ENCODE measurements around the gene CA5A. TPM values are rescaled to one million over a fixed set of nuclear protein-coding genes. Genes with fewer than 3 reads are reported as not detected.

The CA5A gene
- polyA plus RNA-seq, 6 donors from 2014 or later, result not detected

DNA sequence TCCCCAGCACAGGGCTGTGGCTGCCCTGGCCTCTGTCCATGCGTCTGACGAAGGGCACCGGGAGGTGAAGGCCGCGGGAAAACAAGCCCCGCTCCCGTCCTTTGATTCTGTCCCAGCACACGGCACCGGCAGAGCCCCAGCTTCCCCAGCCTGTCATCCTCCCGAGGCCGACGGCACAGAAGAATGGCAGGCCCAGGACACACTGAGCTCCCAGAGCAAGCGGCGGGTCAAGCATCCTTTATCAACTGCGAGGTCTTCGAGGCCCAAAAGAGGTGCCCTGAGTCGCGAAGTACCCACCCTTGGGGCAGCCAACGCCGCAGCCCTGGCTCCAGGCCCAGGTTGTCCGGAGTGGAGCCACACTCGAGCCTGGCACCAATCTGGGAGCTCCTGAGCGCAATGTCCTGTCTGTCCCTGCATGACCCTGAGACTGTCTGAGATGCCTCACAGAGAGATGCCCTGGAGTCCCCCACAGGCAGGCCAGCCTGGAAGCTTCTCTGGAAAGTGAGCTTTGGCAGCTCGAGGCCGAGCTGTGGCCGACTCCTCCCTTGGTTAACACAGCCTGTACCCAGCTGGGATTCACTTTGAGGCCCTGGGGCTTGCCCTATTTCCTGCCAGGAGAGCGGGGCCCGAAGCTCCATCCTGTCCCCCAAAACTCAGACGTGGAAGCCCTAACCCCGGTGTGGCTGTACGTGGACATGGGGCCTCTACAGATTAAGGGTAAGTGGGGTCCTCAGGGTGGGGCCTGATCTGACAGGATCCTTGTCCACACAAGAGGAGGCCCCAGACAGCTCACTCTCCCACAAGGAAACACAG lies 90.3 kb downstream of the CA5A start:
- Mint-ChIP-seq H3K9me3 (no peaks in the 10 kb centered on the region), H3K36me3 (no peaks in the 10 kb centered on the region), H3K4me3 (peak overlapping the region in 1 of 8 donors; percentile 16), H3K4me1 (peaks cover 4 to 14% (median 8%) of the 10 kb centered on the region in 3 donors), H3K27ac (peak overlapping the region in 2 of 6 donors; percentile 52 to 53), H3K27me3 (no peaks in the 10 kb centered on the region)
- ATAC-seq (ENCODE audit: low read depth in 2 of 2) (no peak), DNase-seq (no peak)

DNA sequence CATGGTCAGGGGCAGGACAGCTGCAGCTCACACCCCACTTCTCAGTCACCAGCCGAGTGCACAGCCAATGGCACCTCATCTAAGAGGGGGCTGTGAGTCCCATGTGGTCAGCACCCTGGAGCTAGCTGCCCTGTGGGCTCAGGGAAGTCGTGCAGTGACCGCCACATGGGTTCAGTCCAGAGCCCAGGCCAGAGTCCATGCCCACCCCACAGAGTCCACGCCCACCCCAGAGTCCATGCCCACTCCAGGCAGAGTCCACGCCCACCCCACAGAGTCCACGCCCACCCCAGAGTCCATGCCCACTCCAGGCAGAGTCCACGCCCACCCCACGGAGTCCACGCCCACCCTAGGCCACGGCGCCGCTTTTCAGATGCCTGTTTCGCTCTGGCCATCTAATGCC lies 91.1 kb downstream of the CA5A start:
- Mint-ChIP-seq H3K36me3 (no peaks in the 10 kb centered on the region), H3K4me3 (no peak overlapping the region), H3K27me3 (no peaks in the 10 kb centered on the region), H3K27ac (no peak overlapping the region), H3K4me1 (peaks cover 4 to 14% (median 8%) of the 10 kb centered on the region in 3 donors), H3K9me3 (no peaks in the 10 kb centered on the region)
- no peak for ATAC-seq (ENCODE audit: low read depth in 2 of 2)
- no peak for DNase-seq

DNA sequence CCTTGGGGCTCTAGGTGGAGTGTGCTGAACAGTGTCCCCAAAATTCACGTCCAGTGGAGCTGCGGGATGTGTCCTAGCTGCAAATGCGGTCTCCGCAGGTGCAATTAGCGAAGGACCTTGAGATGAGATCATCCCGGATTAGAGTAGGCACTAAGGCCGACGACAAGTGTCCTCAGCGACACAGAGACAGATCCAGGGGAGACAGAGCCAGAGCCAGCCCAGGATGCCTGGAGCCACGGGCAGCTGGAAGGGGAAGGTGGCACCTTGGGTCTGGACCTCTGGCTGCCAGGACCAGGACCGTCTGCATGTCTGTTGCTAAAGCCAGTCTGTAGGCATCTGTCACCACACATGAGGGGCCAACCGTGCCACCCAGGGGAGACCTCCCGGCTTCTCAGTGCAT lies 91.5 kb downstream of the CA5A start:
- ATAC-seq (ENCODE audit: low read depth in 2 of 2), result no peak
- peak overlapping the region in 1 of 8 donors; percentile 6 for H3K4me3 Mint-ChIP-seq
- no peaks in the 10 kb centered on the region for H3K27me3 Mint-ChIP-seq
- no peak for DNase-seq
- no peaks in the 10 kb centered on the region for H3K9me3 Mint-ChIP-seq
- no peak overlapping the region for H3K27ac Mint-ChIP-seq
- no peaks in the 10 kb centered on the region for H3K36me3 Mint-ChIP-seq
- H3K4me1 Mint-ChIP-seq, result peaks cover 4 to 14% (median 8%) of the 10 kb centered on the region in 3 donors

DNA sequence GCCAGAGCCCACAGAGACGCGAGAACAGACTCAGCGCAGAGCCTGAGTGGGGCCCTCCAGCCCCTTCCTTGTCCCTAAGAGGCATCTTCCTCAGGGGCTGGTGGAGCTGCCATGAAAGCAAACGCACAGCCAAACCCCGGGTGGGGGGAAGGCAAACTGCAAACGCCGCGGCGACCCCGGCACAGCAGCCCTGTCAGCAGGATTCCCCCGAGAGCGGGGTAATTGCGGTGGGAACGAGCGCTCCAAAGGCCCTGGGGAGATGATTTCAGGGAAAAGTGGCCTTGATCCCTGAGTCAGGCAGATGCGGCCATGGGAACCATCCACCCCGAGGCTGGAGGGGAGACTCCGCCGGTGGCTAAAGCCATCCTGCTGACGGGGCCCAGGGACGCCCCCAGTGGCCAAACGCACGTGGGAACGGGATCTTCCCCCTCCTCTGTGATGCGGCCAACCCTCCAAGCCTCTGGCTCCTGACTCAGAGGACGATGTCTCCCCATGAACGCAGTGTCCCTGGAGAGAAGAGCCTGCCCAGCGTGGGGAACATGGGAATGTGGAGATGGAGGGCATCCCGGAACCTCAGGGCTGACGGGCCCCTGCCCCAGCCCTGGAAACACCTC lies 92.1 kb downstream of the CA5A start:
- Mint-ChIP-seq H3K4me1 (peaks cover 4 to 14% (median 8%) of the 10 kb centered on the region in 3 donors), H3K9me3 (no peaks in the 10 kb centered on the region), H3K27ac (no peak overlapping the region), H3K4me3 (no peak overlapping the region), H3K36me3 (no peaks in the 10 kb centered on the region), H3K27me3 (no peaks in the 10 kb centered on the region)
- ATAC-seq (ENCODE audit: low read depth in 2 of 2) (no peak), DNase-seq (no peak)

DNA sequence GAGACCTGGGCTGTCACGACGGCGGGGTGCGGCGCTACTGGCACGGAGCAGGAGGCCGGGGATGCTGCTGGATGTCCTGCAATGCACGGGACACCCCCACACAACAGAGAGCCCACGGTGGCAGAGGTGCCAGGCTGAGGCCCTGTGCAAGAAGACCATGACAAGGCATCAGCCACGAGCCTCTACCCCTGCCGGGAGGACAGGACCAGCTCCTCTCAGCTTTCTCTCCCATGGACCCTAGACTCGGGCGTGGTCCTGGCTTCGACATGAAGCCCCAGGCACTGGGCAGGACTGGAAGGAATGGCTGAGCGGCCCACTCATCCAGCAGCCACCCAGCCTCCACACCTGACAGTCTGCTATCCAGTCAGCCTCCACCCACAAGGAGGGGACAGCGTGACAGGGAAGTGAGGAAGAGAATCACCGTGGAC lies 92.6 kb downstream of the CA5A start:
- DNase-seq (no peak), ATAC-seq (ENCODE audit: low read depth in 2 of 2) (no peak)
- H3K4me1 Mint-ChIP-seq, result peaks cover 4 to 14% (median 8%) of the 10 kb centered on the region in 3 donors
- peak overlapping the region in 1 of 6 donors; percentile 62 for H3K27ac Mint-ChIP-seq
- H3K36me3 Mint-ChIP-seq, result no peaks in the 10 kb centered on the region
- no peaks in the 10 kb centered on the region for H3K27me3 Mint-ChIP-seq
- H3K9me3 Mint-ChIP-seq, result no peaks in the 10 kb centered on the region
- H3K4me3 Mint-ChIP-seq, result no peak overlapping the region

DNA sequence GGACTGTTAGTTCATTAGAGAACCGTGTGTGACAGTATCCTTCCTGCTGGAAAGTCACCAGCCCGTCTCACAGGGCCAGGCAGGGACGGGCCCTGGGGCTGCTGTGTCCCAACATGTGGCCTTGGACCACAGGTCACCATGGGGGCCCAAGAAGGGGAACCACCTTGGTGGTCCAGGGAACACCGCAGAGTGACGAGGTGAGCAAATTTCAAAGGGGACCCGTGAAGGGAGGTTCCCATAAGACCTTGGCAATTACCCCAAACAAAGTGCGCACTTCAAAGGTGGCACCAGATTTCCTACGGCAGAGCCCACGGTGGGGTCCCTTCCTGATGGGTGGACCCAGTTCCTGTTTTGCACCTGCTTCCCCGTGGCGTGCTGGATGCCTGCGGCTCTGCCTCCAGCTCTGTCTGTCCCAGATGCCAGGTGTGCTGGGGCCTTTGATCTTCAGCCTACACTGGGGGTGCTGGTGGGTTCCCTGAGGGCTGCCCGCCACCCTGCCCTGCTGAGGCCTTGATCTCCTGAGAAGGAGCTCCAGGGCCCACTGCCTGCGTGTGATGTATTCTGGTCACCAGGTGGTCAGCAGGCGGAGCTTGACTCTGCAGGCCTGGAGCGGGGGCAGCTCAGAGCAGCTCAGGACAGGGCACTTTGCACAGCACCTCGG lies 94.0 kb downstream of the CA5A start:
- DNase-seq, result no peak
- ATAC-seq (ENCODE audit: low read depth in 2 of 2), result no peak
- Mint-ChIP-seq H3K27ac (peak overlapping the region in 1 of 6 donors; percentile 42), H3K4me3 (no peak overlapping the region), H3K9me3 (no peaks in the 10 kb centered on the region), H3K27me3 (no peaks in the 10 kb centered on the region), H3K36me3 (no peaks in the 10 kb centered on the region), H3K4me1 (peaks cover 4 to 14% (median 8%) of the 10 kb centered on the region in 3 donors)

DNA sequence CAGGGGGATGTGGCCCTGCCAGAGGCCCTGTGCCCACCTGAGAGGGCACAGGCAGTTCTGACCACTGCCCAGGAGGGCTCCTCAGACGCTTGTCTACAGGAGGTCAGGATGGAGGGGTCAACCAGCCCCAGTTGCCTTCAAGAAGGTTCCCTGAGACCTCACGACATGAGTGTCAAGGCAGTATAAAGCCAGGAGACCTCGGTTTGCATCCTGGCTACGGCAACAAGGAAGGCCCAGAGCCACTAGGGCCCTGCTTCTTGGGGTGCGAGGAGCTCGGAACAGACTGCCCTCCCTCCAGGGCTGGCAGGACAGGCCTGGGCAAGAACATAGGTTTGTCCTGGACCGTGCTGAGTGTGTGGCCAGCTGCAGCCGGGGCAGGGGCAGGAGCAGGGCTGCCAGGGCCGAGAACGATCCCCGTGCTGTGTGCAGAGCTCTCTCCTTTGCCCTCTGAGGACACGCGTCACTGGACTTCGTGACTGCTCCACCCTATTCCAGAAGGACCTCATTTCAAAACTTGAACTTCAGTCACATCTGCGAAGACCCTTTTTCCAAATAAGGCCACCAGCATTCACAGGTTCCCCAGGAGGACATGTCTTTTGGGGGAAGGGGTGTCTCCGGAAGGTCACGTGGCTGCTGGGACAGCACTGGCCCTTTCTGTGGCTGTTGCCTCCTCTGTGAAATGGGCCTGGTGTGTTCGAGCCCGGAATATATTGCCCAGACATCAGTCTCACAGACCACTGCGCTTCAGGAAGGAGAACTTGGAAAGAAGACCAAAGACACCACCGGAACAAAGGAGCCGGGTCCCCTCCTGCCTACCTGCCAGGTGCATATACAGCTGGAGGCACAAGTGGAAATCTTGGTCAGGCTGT lies 94.8 kb downstream of the CA5A start:
- H3K4me3 Mint-ChIP-seq, result no peak overlapping the region
- no peaks in the 10 kb centered on the region for H3K27me3 Mint-ChIP-seq
- H3K27ac Mint-ChIP-seq, result peak overlapping the region in 1 of 6 donors; percentile 42
- no peaks in the 10 kb centered on the region for H3K36me3 Mint-ChIP-seq
- H3K4me1 Mint-ChIP-seq, result peaks cover 4 to 14% (median 8%) of the 10 kb centered on the region in 3 donors
- DNase-seq (no peak), ATAC-seq (ENCODE audit: low read depth in 2 of 2) (no peak)
- H3K9me3 Mint-ChIP-seq, result no peaks in the 10 kb centered on the region

DNA sequence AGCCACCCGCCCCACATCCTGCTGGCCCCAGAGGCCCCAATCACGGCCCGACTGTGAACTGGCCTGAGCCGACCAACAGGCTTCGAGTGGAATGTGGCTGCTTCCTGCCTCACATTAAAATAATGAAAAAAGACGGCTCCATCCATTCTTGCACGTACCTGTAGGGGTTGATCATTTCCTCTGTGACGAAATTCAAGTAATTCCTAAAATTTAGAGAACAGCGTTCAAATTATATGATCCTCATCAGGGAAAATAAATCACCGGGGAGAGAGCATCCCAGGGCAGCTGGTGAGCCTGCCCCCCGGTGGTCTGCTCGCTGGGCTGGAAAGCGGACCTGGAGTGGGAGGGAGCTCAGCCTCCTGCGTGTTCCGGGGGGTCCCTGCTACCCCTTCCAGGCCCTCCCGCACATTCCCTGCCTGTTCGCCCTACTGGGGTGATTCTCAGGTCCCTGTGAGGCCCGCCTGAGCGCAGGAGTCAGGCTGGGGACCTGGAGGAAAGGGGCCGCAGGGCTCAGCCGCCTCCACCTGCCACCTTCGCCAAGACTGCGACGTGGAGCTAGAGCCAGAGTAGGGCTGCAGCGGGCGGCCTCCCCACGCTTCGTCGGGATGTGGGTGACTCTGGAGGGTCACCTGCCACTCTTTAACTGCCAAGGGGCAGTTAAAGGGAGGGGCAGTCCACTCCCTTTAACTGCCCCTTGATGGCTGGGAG lies 95.9 kb downstream of the CA5A start:
- no peaks in the 10 kb centered on the region for H3K27me3 Mint-ChIP-seq
- H3K27ac Mint-ChIP-seq, result no peak overlapping the region

DNA sequence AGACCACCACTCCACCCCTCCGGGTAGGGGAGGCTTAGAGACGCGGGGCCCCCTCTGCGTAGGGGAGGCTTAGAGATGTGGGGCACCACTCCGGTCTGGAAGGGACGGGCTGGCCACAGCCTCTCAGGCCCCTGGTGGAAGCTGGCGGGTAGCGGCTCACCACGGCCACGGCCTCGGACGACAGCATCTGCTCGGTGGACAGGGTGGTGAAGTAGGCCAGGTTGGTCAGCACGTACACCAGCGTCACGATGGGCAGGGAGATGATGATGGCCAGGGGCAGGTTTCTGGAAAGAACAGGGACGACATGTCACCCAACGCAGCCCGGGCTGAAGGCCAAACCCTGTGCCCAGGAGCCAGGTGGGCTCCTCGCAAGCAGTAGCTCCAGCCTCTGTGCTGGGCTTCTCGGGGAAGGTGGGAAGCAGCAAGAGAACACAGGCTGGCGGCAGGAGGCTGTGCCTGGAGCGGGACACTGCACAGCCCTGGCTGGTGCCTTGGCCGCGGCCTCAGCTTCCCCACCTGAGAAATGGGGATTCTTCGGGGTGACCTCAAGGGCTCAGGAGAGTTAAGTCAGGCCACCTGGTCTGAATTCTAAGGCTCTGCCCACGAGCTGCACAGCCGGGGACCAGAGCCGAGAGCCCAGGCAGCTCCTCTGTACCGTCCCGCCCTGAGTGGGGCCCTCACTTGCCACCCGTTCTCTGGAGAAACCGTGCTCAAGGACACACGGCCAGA lies 96.6 kb downstream of the CA5A start:
- Mint-ChIP-seq H3K9me3 (no peaks in the 10 kb centered on the region), H3K4me1 (peaks cover 4 to 14% (median 8%) of the 10 kb centered on the region in 3 donors), H3K4me3 (no peak overlapping the region), H3K36me3 (no peaks in the 10 kb centered on the region), H3K27ac (peak overlapping the region in 1 of 6 donors; percentile 56), H3K27me3 (no peaks in the 10 kb centered on the region)
- ATAC-seq (ENCODE audit: low read depth in 2 of 2) (no peak), DNase-seq (no peak)

More for the DNA sequence above, 95.9 kb downstream of the CA5A start:
- DNase-seq (no peak), ATAC-seq (ENCODE audit: low read depth in 2 of 2) (no peak)
- Mint-ChIP-seq H3K36me3 (no peaks in the 10 kb centered on the region), H3K9me3 (no peaks in the 10 kb centered on the region), H3K4me1 (peaks cover 4 to 14% (median 8%) of the 10 kb centered on the region in 3 donors), H3K4me3 (peak overlapping the region in 1 of 8 donors; percentile 15)

DNA sequence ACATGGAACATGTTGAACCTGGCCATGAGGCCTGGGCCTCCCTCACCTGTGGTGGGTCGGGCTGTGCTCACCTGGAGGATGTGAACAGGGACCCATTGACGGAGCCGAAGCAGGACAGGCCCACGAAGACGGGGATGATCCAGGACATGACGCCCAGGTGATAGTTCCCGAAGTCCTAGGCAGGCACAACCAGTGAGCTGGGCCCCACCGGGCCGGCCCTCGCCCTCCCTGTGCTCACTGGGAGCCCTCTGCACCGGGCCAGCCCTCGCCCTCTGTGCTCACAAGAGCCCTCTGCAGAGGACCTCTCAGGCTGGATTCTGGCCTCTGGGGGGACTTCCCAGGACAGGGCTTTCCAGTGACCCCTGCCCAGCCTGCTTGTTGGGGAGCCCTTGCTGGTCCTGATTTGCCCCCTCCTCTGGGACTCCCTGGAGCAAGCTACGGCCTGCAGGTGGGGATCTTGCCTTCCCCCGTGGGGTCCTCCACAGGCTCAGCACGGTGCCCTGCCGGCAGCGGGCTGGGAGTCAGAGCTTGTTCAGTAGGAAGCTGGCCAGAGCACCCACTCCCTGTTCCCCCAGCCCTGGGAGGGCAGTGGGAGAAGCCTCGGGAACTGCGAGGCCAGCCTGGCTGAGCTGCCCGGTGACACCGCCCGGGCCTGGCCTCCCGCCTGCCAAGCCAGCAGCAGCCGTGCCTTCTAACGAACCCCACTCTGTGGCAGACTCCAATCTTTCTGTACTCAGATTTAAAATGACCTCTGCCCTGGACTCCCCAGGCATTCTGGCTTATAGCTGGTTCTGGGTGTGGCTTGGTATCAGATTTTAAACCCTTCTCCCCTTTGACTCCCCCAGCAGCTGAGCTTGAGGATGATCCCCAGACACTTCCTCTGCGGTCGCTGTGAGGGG lies 97.4 kb downstream of the CA5A start:
- peak overlapping the region in 2 of 6 donors; percentile 56 to 58 for H3K27ac Mint-ChIP-seq

More for the DNA sequence above, 97.4 kb downstream of the CA5A start:
- no peaks in the 10 kb centered on the region for H3K9me3 Mint-ChIP-seq
- H3K27me3 Mint-ChIP-seq, result no peaks in the 10 kb centered on the region
- H3K4me3 Mint-ChIP-seq, result no peak overlapping the region
- ATAC-seq (ENCODE audit: low read depth in 2 of 2) (no peak), DNase-seq (no peak)
- peaks cover 7 to 14% (median 8%) of the 10 kb centered on the region in 3 donors for H3K4me1 Mint-ChIP-seq
- H3K36me3 Mint-ChIP-seq, result no peaks in the 10 kb centered on the region

Data from naive B cell (primary cell).